ENCODE data around the gene LY9.

- TF ChIP-seq CTCF (conservative IDR thresholded peaks at IDR 0.05; ENCODE audit: low read depth, low read length) (no peak), EZH2 (IDR thresholded peaks at IDR 0.05; ENCODE audit: borderline replicate concordance, low read depth, low read length, poor library complexity, severe bottlenecking) (no peak)
These were observed 17.0 kb upstream of the LY9 start for GRCh38 chr1:160778976-160779375.
